ENCODE measurements around the gene ABCB11.

DNA sequence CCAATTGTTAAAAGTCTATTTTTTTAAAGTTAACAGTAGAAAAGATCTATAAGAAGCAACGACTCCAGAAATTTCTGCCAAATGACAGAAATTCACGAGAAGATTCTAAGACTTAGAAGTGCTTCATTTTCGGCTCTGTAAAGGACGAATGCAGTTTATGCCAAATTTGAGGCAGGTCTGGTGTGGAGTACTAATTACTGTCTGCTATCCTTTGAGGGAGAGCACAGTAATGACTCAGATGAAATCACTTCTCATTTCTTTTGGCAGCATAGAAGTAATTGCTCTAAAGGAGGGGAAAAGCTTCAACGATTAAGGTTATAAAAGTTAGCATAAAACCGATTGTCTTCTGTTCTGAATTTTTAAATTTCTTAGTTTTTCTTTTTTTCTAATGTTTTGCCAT is 118.7 kb downstream of the ABCB11 start:
- TF ChIP-seq POLR2AphosphoS5 (IDR thresholded peaks at IDR 0.05): no peak
- TF ChIP-seq, protein P1, sequence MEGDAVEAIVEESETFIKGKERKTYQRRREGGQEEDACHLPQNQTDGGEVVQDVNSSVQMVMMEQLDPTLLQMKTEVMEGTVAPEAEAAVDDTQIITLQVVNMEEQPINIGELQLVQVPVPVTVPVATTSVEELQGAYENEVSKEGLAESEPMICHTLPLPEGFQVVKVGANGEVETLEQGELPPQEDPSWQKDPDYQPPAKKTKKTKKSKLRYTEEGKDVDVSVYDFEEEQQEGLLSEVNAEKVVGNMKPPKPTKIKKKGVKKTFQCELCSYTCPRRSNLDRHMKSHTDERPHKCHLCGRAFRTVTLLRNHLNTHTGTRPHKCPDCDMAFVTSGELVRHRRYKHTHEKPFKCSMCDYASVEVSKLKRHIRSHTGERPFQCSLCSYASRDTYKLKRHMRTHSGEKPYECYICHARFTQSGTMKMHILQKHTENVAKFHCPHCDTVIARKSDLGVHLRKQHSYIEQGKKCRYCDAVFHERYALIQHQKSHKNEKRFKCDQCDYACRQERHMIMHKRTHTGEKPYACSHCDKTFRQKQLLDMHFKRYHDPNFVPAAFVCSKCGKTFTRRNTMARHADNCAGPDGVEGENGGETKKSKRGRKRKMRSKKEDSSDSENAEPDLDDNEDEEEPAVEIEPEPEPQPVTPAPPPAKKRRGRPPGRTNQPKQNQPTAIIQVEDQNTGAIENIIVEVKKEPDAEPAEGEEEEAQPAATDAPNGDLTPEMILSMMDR (IDR thresholded peaks at IDR 0.05): no peak

Measured in breast epithelium (tissue), 3 donors.